ENCODE data around the gene REV1.
"Not testable (repeated sequence)": the region's sequence is repeated elsewhere in the genome, so short reads cannot be mapped to it uniquely, and the experiment has no call there.

Gene REV1

GRCh38 chr2:99514357-99514756, 24.5 kb upstream of the REV1 start:
- TF ChIP-seq CTCF (IDR thresholded peaks at IDR 0.05; ENCODE audit: control extremely low read depth, extremely low read depth, low read depth, missing control alignments) = no peak
- DNase-seq (ENCODE audit: extremely low spot score) = no peak
- ChIA-PET POLR2A (no interaction called here), CTCF (no interaction called here)

- ChIA-PET CTCF (interaction anchor here (1.0 kb wide), 1 partner anchor 21 kb away, joined by 3 read pairs; no protein-coding TSS in a partner anchor), POLR2A (no interaction called here)
- DNase-seq (ENCODE audit: extremely low spot score) = no peak
- TF ChIP-seq CTCF (IDR thresholded peaks at IDR 0.05; ENCODE audit: control extremely low read depth, extremely low read depth, low read depth, missing control alignments) = no peak
These were observed 22.4 kb upstream of the REV1 start for GRCh38 chr2:99512181-99512591.

DNA sequence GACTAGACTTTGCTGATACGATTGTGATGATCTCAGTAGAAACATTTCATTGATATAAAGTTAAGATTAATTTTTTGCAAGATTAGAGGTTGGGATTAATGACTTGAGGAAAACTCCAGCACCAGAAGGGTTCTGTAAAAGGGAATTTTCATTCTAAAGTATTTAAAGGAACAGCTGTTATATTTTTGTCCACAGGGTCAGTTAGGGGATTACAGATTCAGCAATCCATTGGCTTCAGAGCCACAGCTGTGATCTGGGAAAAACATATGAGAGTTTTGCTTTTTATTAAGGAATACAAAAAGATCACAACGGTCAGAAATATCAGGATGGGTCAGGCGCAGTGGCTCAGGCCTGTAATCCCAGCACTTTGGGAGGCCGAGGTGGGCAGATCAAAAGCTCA, 19.6 kb upstream of the REV1 start:
- POLR2A ChIA-PET = no interaction called here
- no peak for DNase-seq (ENCODE audit: extremely low spot score)
- no peak for TF ChIP-seq CTCF (IDR thresholded peaks at IDR 0.05; ENCODE audit: control extremely low read depth, extremely low read depth, low read depth, missing control alignments)
- CTCF ChIA-PET = no interaction called here

GRCh38 chr2:99507937-99508818, 18.4 kb upstream of the REV1 start:
- POLR2A ChIA-PET = interaction anchor here (0.6 to 0.7 kb wide), 2 partner anchors 93 to 416 kb away, joined by 3 to 7 read pairs; no protein-coding TSS in a partner anchor
- DNase-seq (ENCODE audit: extremely low spot score) = no peak
- CTCF ChIA-PET = interaction anchor here (1.5 kb wide), 1 partner anchor 49 kb away, joined by 5 read pairs; no protein-coding TSS in a partner anchor
- no peak for TF ChIP-seq CTCF (IDR thresholded peaks at IDR 0.05; ENCODE audit: control extremely low read depth, extremely low read depth, low read depth, missing control alignments)

- CTCF ChIA-PET = no interaction called here
- TF ChIP-seq CTCF (IDR thresholded peaks at IDR 0.05; ENCODE audit: control extremely low read depth, extremely low read depth, low read depth, missing control alignments) = no peak
- no peak for DNase-seq (ENCODE audit: extremely low spot score)
- POLR2A ChIA-PET = no interaction called here
These were observed 15.2 kb upstream of the REV1 start for GRCh38 chr2:99504844-99505584.

GRCh38 chr2:99503662-99504416, 14.0 kb upstream of the REV1 start:
- CTCF ChIA-PET = interaction anchor here (0.7 kb wide), 1 partner anchor 13 kb away, joined by 3 read pairs; no protein-coding TSS in a partner anchor

More at GRCh38 chr2:99503662-99504416, 14.0 kb upstream of the REV1 start:
- DNase-seq (ENCODE audit: extremely low spot score); POLR2A ChIA-PET: not testable (repeated sequence)

Data from GM10248 (cell line).